IMR-90 (cell line): ENCODE results near the gene HDAC7. TPM values are rescaled to one million over a fixed set of nuclear protein-coding genes. Genes with fewer than 3 reads are reported as not detected.

ENCODE experiments used
- ATAC-seq: fragments of 200-7000 bp; cut with Tn5 transposase; 2 replicates; pipeline ENCODE4 v1.9.1; 2020; ENCODE audit warnings: low read depth, mild to moderate bottlenecking, moderate library complexity
- BruUV-seq: library from RNA; stranded (reverse); fragments of 400-500 nt; replicated peaks from 2 replicates; lab custom pipeline; 2021; lab: Mats Ljungman, UMichigan
- CTCF ChIA-PET: fragments of 300-600 bp; formaldehyde crosslinking; extraction: SDS; loops from one replicate; lab custom pipeline; 2021; ENCODE audit warnings: antibody characterized with exemption; lab: Yijun Ruan, JAX
- POLR2A ChIA-PET: fragments of 300-600 bp; sonication (Branson Sonifier 250); formaldehyde crosslinking; loops from one replicate; lab custom pipeline; 2022; ENCODE audit warnings: antibody characterized with exemption; ENCODE audit not compliant: unreplicated experiment; lab: Charles Lee
- DNase-seq: peaks from one replicate; pipeline ENCODE4 v3.0.0; 2013
- H2AFZ ChIP-seq: replicated peaks from 2 replicates; pipeline ENCODE3; 2013; ENCODE audit warnings: low read length, mild to moderate bottlenecking; ENCODE audit not compliant: poor library complexity
- H2AK5ac ChIP-seq: 2 replicates; pipeline ENCODE4 v1.6.1; 2013; ENCODE audit warnings: low read depth, low read length, inconsistent platforms
- H2AK9ac ChIP-seq: replicated peaks from 2 replicates; pipeline ENCODE3; 2013; ENCODE audit warnings: mild to moderate bottlenecking, low read depth, low read length, moderate library complexity; ENCODE audit not compliant: poor library complexity
- H2BK120ac ChIP-seq: 2 replicates; pipeline ENCODE4 v1.6.1; 2013; ENCODE audit warnings: low read depth, low read length, inconsistent platforms
- H2BK15ac ChIP-seq: 3 replicates; pipeline ENCODE4 v1.6.1; 2013; ENCODE audit warnings: low read depth, low read length, inconsistent platforms
- H2BK20ac ChIP-seq: 2 replicates; pipeline ENCODE4 v1.6.1; 2013; ENCODE audit warnings: low read depth, mild to moderate bottlenecking, inconsistent platforms, low read length, moderate library complexity
- H2BK5ac ChIP-seq: 2 replicates; pipeline ENCODE4 v1.6.1; 2013; ENCODE audit warnings: mild to moderate bottlenecking, low read depth, low read length, inconsistent platforms; ENCODE audit not compliant: poor library complexity, severe bottlenecking
- H3K14ac ChIP-seq: replicated peaks from 2 replicates; pipeline ENCODE4 v1.6.1; 2013; ENCODE audit warnings: low read depth, low read length, inconsistent platforms
- H3K18ac ChIP-seq: 2 replicates; pipeline ENCODE4 v1.6.1; 2013; ENCODE audit warnings: low read depth, low read length, control low read depth
- H3K23ac ChIP-seq: 2 replicates; pipeline ENCODE4 v1.6.1; 2013; ENCODE audit warnings: low read depth, low read length, inconsistent platforms
- H3K27ac ChIP-seq: 2 replicates; pipeline ENCODE4 v1.5.1; 2013; ENCODE audit warnings: mild to moderate bottlenecking, control low read depth, low read length; ENCODE audit not compliant: insufficient read depth
- H3K27me3 ChIP-seq: 2 replicates; pipeline ENCODE4 v1.6.1; 2013; ENCODE audit warnings: low read length; ENCODE audit not compliant: control insufficient read depth, insufficient read depth
- H3K36me3 ChIP-seq: 2 replicates; pipeline ENCODE4 v1.6.1; 2013; ENCODE audit warnings: low read length, mixed read lengths; ENCODE audit not compliant: control insufficient read depth, insufficient read depth
- H3K4ac ChIP-seq: 2 replicates; pipeline ENCODE4 v1.6.1; 2013; ENCODE audit warnings: low read depth, low read length, inconsistent platforms
- H3K4me1 ChIP-seq: 2 replicates; pipeline ENCODE4 v1.6.1; 2013; ENCODE audit warnings: low read length, mixed read lengths; ENCODE audit not compliant: control insufficient read depth, insufficient read depth
- H3K4me2 ChIP-seq: 2 replicates; pipeline ENCODE4 v1.6.1; 2013; ENCODE audit warnings: low read depth, mild to moderate bottlenecking, control low read depth, low read length, moderate library complexity
- H3K4me3 ChIP-seq: 2 replicates; pipeline ENCODE4 v1.5.1; 2013; ENCODE audit warnings: low read depth, mild to moderate bottlenecking, control low read depth, low read length, moderate library complexity; ENCODE audit not compliant: insufficient read depth
- H3K56ac ChIP-seq: 2 replicates; pipeline ENCODE4 v1.6.1; 2013; ENCODE audit warnings: low read length, inconsistent platforms; ENCODE audit not compliant: insufficient read depth; ENCODE audit errors: extremely low read depth
- H3K79me1 ChIP-seq, 2 experiments: 2 replicates each; pipeline ENCODE4 v1.6.1; 2013; ENCODE audit warnings: low read length in 2 of 2, inconsistent platforms in 1 of 2, low read depth in 1 of 2
- H3K9ac ChIP-seq: 2 replicates; pipeline ENCODE4 v1.6.1; 2013; ENCODE audit warnings: low read depth, low read length, control low read depth
- H3K9me1 ChIP-seq: 2 replicates; pipeline ENCODE4 v1.6.1; 2013; ENCODE audit warnings: low read length, inconsistent platforms; ENCODE audit not compliant: insufficient read depth
- H3K9me3 ChIP-seq: 2 replicates; pipeline ENCODE4 v1.6.1; 2013; ENCODE audit warnings: low read length; ENCODE audit not compliant: control insufficient read depth, insufficient read depth
- H4K20me1 ChIP-seq: 2 replicates; pipeline ENCODE4 v1.6.1; 2013; ENCODE audit warnings: low read length, inconsistent platforms; ENCODE audit not compliant: insufficient read depth
- H4K5ac ChIP-seq: 2 replicates; pipeline ENCODE4 v1.6.1; 2013; ENCODE audit warnings: mild to moderate bottlenecking, low read depth, low read length, control low read depth
- H4K8ac ChIP-seq, 2 experiments: 2 replicates each; pipeline ENCODE4 v1.6.1; 2013; ENCODE audit warnings: low read depth in 2 of 2, low read length in 2 of 2, control low read depth in 1 of 2, inconsistent platforms in 1 of 2
- H4K91ac ChIP-seq: 2 replicates; pipeline ENCODE4 v1.6.1; 2013; ENCODE audit warnings: low read depth, low read length, inconsistent platforms; ENCODE audit not compliant: insufficient read depth
- CHD1 ChIP-seq: IDR thresholded peaks from 2 replicates; pipeline ENCODE4 v1.6.1; 2012; ENCODE audit warnings: low read depth, low read length, improper control_type of control experiment
- CTCF ChIP-seq: conservative IDR thresholded peaks from 2 replicates; pipeline ENCODE4 v1.5.1; 2012; ENCODE audit warnings: mild to moderate bottlenecking, low read depth, low read length, improper control_type of control experiment
- FOS ChIP-seq: fragments of 150-350 bp; IDR thresholded peaks from 2 replicates; pipeline ENCODE4 v1.6.1; 2016; ENCODE audit warnings: low read depth, low read length
- MAZ ChIP-seq: IDR thresholded peaks from 2 replicates; pipeline ENCODE4 v1.6.1; 2012; ENCODE audit warnings: low read depth, mild to moderate bottlenecking, low read length, improper control_type of control experiment, moderate library complexity, borderline replicate concordance
- MXI1 ChIP-seq: IDR thresholded peaks from 2 replicates; pipeline ENCODE4 v1.6.1; 2012; ENCODE audit warnings: low read depth, mild to moderate bottlenecking, low read length, moderate library complexity, borderline replicate concordance
- NFE2L2 ChIP-seq: fragments of 150-350 bp; IDR thresholded peaks from 2 replicates; pipeline ENCODE4 v1.6.1; 2016; ENCODE audit warnings: low read depth, mild to moderate bottlenecking, low read length
- POLR2A ChIP-seq: IDR thresholded peaks from 2 replicates; pipeline ENCODE4 v1.6.1; 2012; ENCODE audit warnings: mild to moderate bottlenecking, low read depth, low read length
- RAD21 ChIP-seq: IDR thresholded peaks from 2 replicates; pipeline ENCODE4 v1.6.1; 2012; ENCODE audit warnings: low read length, improper control_type of control experiment
- SMC3 ChIP-seq: fragments of 150-350 bp; IDR thresholded peaks from 2 replicates; pipeline ENCODE4 v1.6.1; 2016; ENCODE audit warnings: low read depth, mild to moderate bottlenecking, antibody characterized with exemption, low read length, moderate library complexity
- USF2 ChIP-seq: fragments of 150-350 bp; IDR thresholded peaks from 2 replicates; pipeline ENCODE4 v1.6.1; 2017; ENCODE audit warnings: mild to moderate bottlenecking, antibody characterized with exemption, low read length, low read depth
- WGBS, 2 experiments: methylation state at CpG; one replicate each; pipeline versions ENCODE4 v1.1.5 to v1.1.7; 2013; ENCODE audit warnings: missing lambda C conversion rate in 2 of 2; ENCODE audit not compliant: insufficient read length in 1 of 2; ENCODE audit errors: extremely low coverage in 2 of 2; 5-methylcytosine and 5-hydroxymethylcytosine counted together
- dilution Hi-C: fragments of 300-500 bp; cut with HindIII; formaldehyde crosslinking; loops from one replicate; pipeline ENCODE4 v1.14.3; 2018; ENCODE audit warnings: low sequenced_read_pairs; ENCODE audit not compliant: unreplicated experiment
- in situ Hi-C: fragments of 300-500 bp; cut with MboI; formaldehyde crosslinking; loops from 3 replicates; pipeline ENCODE4 v1.14.3; 2019; ENCODE audit warnings: low sequenced_read_pairs, inconsistent platforms, mixed read lengths
- intact Hi-C: fragments of 100-400 bp; cut with micrococcal nuclease; formaldehyde crosslinking; loops from 2 replicates; pipeline ENCODE4 v1.10.0; 2022
- polyA plus RNA-seq, 3 experiments: library from polyadenylated mRNA; depleted of rRNA; stranded (reverse); fragments of >200 nt; gene quantifications; 2 replicates each; pipeline ENCODE4 v1.2.3, GENCODE V29; 2012; ENCODE audit warnings: low replicate concordance in 1 of 3
- total RNA-seq: library from RNA; depleted of rRNA; stranded (reverse); fragments of >200 nt; gene quantifications from 2 replicates; pipeline ENCODE4 v1.2.3, GENCODE V29; 2012

The HDAC7 gene
- total and polyA plus RNA-seq, 2 of the 4 experiments (the other 2 are of a cell fraction) = 10.4 to 64.7 TPM

GRCh38 chr12:47758834-47759690 is 60.6 kb downstream of the HDAC7 start, which contains the start of gene RAPGEF3:
RAPGEF3 (minus strand) TSS chr12:47758880; CDS start chr12:47758556, 324 bp downstream.
- CTCF ChIA-PET = interaction anchor here (0.5 to 2.7 kb wide), 8 partner anchors 9 to 79 kb away, joined by 3 to 11 read pairs (median 4); no protein-coding TSS in a partner anchor
- Histone ChIP-seq H4K91ac (peak within 1 kb of the TSS; percentile 86), H3K4me3 (peak within 1 kb of the TSS; percentile 65), H3K18ac (peak within 1 kb of the TSS; percentile 42; the same call in 1 of the 2 replicates), H3K4ac (peak within 1 kb of the TSS; percentile 97), H3K4me2 (peak within 1 kb of the TSS; percentile 82), H2BK20ac (peak within 1 kb of the TSS; percentile 33; the same call in 1 of the 2 replicates), H3K27ac (peak within 1 kb of the TSS; percentile 43), H3K9ac (peak within 1 kb of the TSS; percentile 52), H2BK15ac (peak within 1 kb of the TSS; percentile 53; the same call in 1 of the 3 replicates), H3K9me1 (peaks cover 4% of the 10 kb centered on the region; the same call in 1 of the 2 replicates), H3K23ac (peak within 1 kb of the TSS; percentile 85; the same call in 1 of the 2 replicates), H3K4me1 (peaks cover 12% of the 10 kb centered on the region), H4K8ac (peak within 1 kb of the TSS; percentile 76 to 82), H4K5ac (peak within 1 kb of the TSS; percentile 59), H3K56ac (0 out of 2 replicates have a peak within 1 kb of the TSS, but pooled peaks have one; percentile 10), H2AFZ (peak within 1 kb of the TSS; percentile 94), H3K36me3 (no peaks in the 10 kb centered on the region), H3K27me3 (no peaks in the 10 kb centered on the region), H2AK5ac (peak within 1 kb of the TSS; percentile 80), H2BK5ac (peak within 1 kb of the TSS; percentile 63), H3K79me1 (no peaks in the 10 kb centered on the region), H2AK9ac (peak within 1 kb of the TSS; percentile 83), H4K20me1 (no peaks in the 10 kb centered on the region), H3K14ac (peak within 1 kb of the TSS; percentile 83), H3K9me3 (no peaks in the 10 kb centered on the region), H2BK120ac (peak within 1 kb of the TSS; percentile 91)
- peak; percentile 75 for DNase-seq
- intact Hi-C loops (loop anchor here (1.0 to 2.0 kb wide), 2 partner anchors 22 to 42 kb away; no protein-coding TSS in a partner anchor), in situ Hi-C loops (no loop called here), dilution Hi-C loops (no loop called here)
- no TSS peak for BruUV-seq
- TF ChIP-seq NFE2L2 (no peak), MXI1 (peak; percentile 93), CTCF (peak; percentile 50), POLR2A (peak; percentile 35; the same call in 1 of the 2 replicates), MAZ (peak; percentile 62; the same call in 1 of the 2 replicates), CHD1 (no peak), SMC3 (peak; percentile 27), FOS (peak; percentile 73), RAD21 (peak; percentile 39), USF2 (peak; percentile 92)
- 0% methylated on average over 8 of the region's 57 CpGs; no CpG with 5 or more reads in 1 of the 2 experiments for WGBS, 2 experiments
- POLR2A ChIA-PET = no interaction called here
- ATAC-seq = peak; percentile 96
